GM12864 (cell line): Measurements from ENCODE around the gene VPS13A.

Source experiments
- DNase-seq: peaks from one replicate; pipeline ENCODE4 v3.0.0-alpha.2; 2011; ENCODE audit warnings: low read depth
- H3K4me3 ChIP-seq: 2 replicates; pipeline ENCODE4 v1.5.1; 2011; ENCODE audit warnings: mild to moderate bottlenecking, low read depth, low read length, control low read depth
- TF ChIP-seq, protein P1 (sequence below): IDR thresholded peaks from 2 replicates; pipeline ENCODE4 v1.5.1; 2011; ENCODE audit warnings: low read depth, mild to moderate bottlenecking, moderate library complexity, low read length, control low read depth, inconsistent platforms; ENCODE audit errors: missing control alignments

Gene VPS13A

DNA sequence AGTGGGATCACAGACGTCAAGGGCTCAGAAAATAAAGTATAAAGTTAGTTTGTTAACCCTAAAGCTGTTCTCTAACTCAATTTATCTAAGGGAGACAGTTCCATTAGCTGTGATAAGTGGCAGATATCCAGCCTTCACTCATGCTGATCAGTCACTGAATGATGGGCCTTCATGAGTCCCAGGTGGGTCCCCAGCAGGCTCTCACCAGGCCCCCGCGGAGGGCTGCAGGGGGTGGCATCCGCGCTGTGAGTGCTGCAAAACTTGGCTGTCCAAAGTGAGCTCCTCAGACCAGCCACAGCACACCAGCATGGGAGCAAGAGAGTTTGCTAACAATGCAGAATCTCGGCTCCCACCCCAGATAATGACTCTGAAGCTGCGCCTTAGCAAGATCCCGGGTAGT is 283.6 kb downstream of the VPS13A start:
- no peak overlapping the region for H3K4me3 ChIP-seq
- no peak for DNase-seq
- TF ChIP-seq, protein P1, sequence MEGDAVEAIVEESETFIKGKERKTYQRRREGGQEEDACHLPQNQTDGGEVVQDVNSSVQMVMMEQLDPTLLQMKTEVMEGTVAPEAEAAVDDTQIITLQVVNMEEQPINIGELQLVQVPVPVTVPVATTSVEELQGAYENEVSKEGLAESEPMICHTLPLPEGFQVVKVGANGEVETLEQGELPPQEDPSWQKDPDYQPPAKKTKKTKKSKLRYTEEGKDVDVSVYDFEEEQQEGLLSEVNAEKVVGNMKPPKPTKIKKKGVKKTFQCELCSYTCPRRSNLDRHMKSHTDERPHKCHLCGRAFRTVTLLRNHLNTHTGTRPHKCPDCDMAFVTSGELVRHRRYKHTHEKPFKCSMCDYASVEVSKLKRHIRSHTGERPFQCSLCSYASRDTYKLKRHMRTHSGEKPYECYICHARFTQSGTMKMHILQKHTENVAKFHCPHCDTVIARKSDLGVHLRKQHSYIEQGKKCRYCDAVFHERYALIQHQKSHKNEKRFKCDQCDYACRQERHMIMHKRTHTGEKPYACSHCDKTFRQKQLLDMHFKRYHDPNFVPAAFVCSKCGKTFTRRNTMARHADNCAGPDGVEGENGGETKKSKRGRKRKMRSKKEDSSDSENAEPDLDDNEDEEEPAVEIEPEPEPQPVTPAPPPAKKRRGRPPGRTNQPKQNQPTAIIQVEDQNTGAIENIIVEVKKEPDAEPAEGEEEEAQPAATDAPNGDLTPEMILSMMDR, result no peak

DNA sequence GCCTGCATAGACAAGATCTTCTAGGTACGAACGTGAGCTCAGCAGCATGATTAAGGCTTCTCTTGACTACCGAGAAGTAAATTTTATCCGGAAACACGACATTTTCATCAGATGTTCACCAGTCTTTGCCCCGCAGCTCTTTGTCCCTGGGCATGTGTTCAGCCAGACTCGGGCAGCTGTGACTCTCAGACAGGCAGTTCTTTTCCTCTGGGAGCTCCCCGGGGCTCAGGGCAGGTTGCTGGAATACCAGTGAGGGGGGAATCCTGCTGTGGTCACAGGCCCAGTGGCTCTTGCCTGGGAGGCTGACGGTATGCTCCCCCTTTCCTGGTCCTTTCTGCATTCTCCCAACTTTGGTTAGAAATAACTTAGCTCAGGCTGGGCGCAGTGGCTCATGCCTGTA is 284.7 kb downstream of the VPS13A start:
- H3K4me3 ChIP-seq, result no peak overlapping the region
- DNase-seq, result no peak
- TF ChIP-seq, protein P1, result no peak

DNA sequence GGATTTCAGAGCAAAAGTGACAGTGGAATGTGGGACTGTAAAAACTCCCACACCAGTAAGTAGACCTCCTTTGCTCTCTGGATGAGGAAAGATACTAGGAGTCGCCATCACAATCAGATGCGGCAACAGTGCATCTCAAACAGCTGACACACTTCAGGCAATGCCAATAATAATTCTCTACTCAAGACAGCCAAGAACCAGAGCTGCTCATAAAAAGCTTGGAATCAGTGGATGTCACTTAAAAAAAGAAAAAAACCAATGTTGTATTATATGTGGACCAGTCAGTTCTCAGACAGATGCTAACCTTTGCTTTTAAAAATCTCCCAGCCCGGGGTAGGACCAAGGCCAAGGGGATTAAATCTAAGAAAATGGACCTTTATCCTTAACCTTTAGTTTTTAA is 285.8 kb downstream of the VPS13A start:
- H3K4me3 ChIP-seq, result no peak overlapping the region
- TF ChIP-seq, protein P1, result no peak
- no peak for DNase-seq

DNA sequence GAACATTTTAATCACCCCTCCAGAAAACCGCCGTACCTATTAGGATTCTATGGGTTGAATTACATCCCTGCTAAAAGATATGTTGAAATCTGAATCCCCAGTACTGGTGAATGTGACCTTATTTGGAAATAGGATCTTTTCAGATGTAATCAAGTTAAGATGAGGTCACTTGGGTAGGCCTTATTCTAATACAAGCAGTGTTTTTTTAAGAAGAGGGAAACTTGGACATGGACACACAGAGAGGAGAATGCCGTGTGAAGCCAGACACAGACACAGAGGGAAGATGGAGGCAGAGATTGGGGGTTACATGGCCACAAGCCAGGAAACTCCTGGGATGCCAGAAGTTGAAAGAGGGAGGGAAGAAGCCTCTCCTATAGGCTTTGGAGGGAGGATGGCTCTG is 287.3 kb downstream of the VPS13A start:
- H3K4me3 ChIP-seq, result no peak overlapping the region
- TF ChIP-seq, protein P1, result no peak
- no peak for DNase-seq

DNA sequence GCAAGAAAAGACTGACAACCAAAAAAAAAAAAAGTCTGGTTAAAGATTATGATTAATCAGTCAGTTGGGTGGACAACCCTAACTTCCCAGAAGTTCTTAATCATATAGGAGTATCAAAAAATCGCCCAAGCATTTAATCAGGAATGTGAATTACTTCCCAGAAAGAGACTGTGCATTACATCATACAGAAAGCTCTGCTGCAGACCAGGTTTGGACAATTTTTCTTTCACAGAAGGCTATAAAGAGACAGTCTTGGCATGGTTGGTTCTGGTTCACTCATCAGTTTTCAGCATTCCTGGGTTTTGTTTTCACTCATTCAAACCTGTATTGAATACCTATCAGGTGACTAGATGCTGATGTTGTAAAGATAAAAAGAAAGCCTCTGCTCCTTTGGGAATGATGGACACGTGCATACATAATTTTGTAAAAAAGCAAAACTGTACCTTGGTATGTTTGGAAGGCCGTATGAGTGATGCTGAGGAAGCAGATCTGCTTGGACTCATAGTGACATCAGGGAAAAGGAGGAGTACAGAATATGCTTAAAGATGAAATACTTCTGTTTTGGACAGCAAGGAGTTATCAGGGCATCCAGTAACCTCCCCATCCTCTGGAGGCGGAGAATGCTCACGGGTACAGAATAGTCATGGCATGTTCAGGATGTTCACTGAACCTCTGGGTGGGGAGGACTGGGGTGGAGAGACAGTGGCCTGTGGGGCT is 292.3 kb downstream of the VPS13A start:
- no peak overlapping the region for H3K4me3 ChIP-seq
- no peak for DNase-seq
- TF ChIP-seq, protein P1, result no peak
